ENCODE results near the gene CD1E. TPM values are rescaled to one million over a fixed set of nuclear protein-coding genes. Genes with fewer than 3 reads are reported as not detected.

The CD1E gene
- total and polyA plus RNA-seq, 2 experiments from 2014 or later: not detected

DNA sequence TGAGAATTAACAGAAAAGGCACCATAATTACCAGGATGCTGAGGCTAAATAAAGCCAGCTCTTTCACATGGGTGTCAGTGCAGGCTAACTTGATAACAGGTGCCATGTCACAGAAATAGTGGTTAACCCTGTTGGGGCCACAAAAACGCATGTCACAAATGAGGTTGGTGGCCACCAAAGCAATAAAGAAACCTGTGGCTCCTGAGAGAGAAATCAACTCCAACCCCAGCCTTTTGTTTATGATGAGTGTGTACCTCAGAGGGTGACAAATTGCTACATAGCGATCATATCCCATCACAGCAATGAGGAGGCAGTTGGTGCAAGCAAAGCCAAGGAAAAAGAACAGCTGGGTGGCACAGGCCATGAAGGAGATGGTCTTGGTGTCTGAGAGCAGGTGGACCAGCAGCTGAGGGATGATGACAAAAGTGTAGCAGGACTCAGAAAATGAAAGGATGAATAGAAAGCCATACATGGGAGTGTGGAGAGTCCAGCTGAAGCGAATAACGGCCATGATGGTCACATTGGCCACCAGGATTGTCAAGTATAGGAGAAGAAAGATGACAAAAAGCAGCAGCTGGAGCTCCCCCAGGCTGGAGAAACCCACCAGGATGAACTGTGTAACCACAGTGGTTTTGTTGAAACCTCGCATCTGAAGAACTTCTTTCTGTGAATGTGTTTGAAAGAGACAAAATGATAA lies 45.3 kb downstream of the CD1E start, which contains the start of gene OR10T2:
Gene OR10T2 (minus strand): TSS at position 649 of the 697 bp plus-strand sequence. CDS start 0 bp downstream, at position 649.
- H3K4me1 ChIP-seq (ENCODE audit: insufficient read depth): no peaks in the 10 kb centered on the region
- H3K36me3 ChIP-seq (replicated peaks; ENCODE audit: insufficient read depth, low read depth): no peaks in the 10 kb centered on the region
- no peaks in the 10 kb centered on the region for H3K79me2 ChIP-seq
- no peaks in the 10 kb centered on the region for H3K27me3 ChIP-seq
- no peaks in the 10 kb centered on the region for H4K20me1 ChIP-seq (ENCODE audit: insufficient read depth, poor library complexity, severe bottlenecking)
- no peak within 1 kb of the TSS for H3K4me2 ChIP-seq
- WGBS (ENCODE audit: low lambda C conversion rate, missing lambda C conversion rate): 92% methylated on average over 5 of the region's 5 CpGs
- no peak within 1 kb of the TSS for H3K4me3 ChIP-seq
- H3K27ac ChIP-seq: no peak within 1 kb of the TSS
- no peak within 1 kb of the TSS for H2AFZ ChIP-seq
- H3K9me2 ChIP-seq (replicated peaks; ENCODE audit: insufficient read depth): no peaks in the 10 kb centered on the region
- TF ChIP-seq EZH2 (IDR thresholded peaks at IDR 0.05; ENCODE audit: borderline replicate concordance) (no peak), EZH2phosphoT487 (IDR thresholded peaks at IDR 0.05; ENCODE audit: low read depth, severe bottlenecking, unreplicated experiment) (no peak)
- TF ChIP-seq, protein P1, sequence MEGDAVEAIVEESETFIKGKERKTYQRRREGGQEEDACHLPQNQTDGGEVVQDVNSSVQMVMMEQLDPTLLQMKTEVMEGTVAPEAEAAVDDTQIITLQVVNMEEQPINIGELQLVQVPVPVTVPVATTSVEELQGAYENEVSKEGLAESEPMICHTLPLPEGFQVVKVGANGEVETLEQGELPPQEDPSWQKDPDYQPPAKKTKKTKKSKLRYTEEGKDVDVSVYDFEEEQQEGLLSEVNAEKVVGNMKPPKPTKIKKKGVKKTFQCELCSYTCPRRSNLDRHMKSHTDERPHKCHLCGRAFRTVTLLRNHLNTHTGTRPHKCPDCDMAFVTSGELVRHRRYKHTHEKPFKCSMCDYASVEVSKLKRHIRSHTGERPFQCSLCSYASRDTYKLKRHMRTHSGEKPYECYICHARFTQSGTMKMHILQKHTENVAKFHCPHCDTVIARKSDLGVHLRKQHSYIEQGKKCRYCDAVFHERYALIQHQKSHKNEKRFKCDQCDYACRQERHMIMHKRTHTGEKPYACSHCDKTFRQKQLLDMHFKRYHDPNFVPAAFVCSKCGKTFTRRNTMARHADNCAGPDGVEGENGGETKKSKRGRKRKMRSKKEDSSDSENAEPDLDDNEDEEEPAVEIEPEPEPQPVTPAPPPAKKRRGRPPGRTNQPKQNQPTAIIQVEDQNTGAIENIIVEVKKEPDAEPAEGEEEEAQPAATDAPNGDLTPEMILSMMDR (IDR thresholded peaks at IDR 0.05; ENCODE audit: poor library complexity): no peak
- DNase-seq (ENCODE audit: low spot score): no peak
- no peaks in the 10 kb centered on the region for H3K9me3 ChIP-seq (ENCODE audit: low read depth)

DNA sequence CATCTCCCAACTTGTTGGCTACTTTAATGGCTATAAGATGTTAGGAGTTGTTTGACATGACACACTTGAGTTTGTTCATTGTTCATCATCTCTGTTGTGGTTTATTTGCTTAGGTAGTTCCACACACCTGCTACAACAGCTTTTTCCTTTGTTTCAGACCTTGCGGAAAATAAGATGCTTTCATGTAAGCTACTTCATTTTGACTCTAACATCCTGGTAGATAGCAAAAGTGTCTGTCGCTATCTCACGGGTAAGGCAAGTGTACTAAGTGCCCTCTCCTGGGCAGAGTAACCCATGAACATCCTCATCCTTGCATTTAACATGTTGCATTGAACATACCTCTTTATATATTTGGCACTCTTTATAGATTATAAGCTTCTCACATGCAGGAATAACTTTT lies 47.2 kb downstream of the CD1E start:
- no peaks in the 10 kb centered on the region for H3K79me2 ChIP-seq
- H3K27me3 ChIP-seq: no peaks in the 10 kb centered on the region
- WGBS (ENCODE audit: low lambda C conversion rate, missing lambda C conversion rate): 89% methylated on average over 3 of the region's 3 CpGs
- H3K4me2 ChIP-seq: no peak overlapping the region
- TF ChIP-seq, protein P1 (IDR thresholded peaks at IDR 0.05; ENCODE audit: poor library complexity): no peak
- TF ChIP-seq EZH2 (IDR thresholded peaks at IDR 0.05; ENCODE audit: borderline replicate concordance) (no peak), EZH2phosphoT487 (IDR thresholded peaks at IDR 0.05; ENCODE audit: low read depth, severe bottlenecking, unreplicated experiment) (no peak)
- H3K4me3 ChIP-seq: no peak overlapping the region
- no peaks in the 10 kb centered on the region for H3K9me3 ChIP-seq (ENCODE audit: low read depth)
- H2AFZ ChIP-seq: no peak overlapping the region
- no peaks in the 10 kb centered on the region for H3K36me3 ChIP-seq (replicated peaks; ENCODE audit: insufficient read depth, low read depth)
- DNase-seq (ENCODE audit: low spot score): no peak
- H3K27ac ChIP-seq: no peak overlapping the region
- H3K4me1 ChIP-seq (ENCODE audit: insufficient read depth): no peaks in the 10 kb centered on the region
- H3K9me2 ChIP-seq (replicated peaks; ENCODE audit: insufficient read depth): no peaks in the 10 kb centered on the region
- H4K20me1 ChIP-seq (ENCODE audit: insufficient read depth, poor library complexity, severe bottlenecking): no peaks in the 10 kb centered on the region

DNA sequence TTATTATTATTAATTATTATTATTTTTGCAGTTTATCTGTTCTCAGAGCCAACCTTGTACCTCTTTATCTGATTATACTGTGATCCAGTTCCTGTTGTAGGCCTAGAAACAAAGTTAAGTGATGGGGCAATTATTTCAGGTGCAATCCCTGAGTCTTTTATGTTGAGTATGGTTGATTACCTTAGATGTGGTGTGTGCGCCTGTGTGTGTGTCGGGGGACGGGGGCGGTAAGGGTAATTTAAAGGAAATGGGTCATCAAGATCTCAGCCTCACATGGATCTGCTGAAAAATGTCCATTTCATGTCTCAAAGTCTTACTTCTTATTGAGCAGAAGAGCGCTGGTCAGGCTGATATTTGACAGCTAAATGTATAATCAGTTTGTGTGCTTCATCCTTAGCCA lies 53.4 kb downstream of the CD1E start:
- no peaks in the 10 kb centered on the region for H3K9me3 ChIP-seq (ENCODE audit: low read depth)
- 90% methylated on average over 5 of the region's 5 CpGs for WGBS (ENCODE audit: low lambda C conversion rate, missing lambda C conversion rate)
- H3K27ac ChIP-seq: no peak overlapping the region
- H4K20me1 ChIP-seq (ENCODE audit: insufficient read depth, poor library complexity, severe bottlenecking): no peaks in the 10 kb centered on the region
- no peak for DNase-seq (ENCODE audit: low spot score)
- no peaks in the 10 kb centered on the region for H3K4me1 ChIP-seq (ENCODE audit: insufficient read depth)
- H3K9me2 ChIP-seq (replicated peaks; ENCODE audit: insufficient read depth): no peaks in the 10 kb centered on the region
- no peaks in the 10 kb centered on the region for H3K36me3 ChIP-seq (replicated peaks; ENCODE audit: insufficient read depth, low read depth)
- H3K4me3 ChIP-seq: no peak overlapping the region
- TF ChIP-seq, protein P1 (IDR thresholded peaks at IDR 0.05; ENCODE audit: poor library complexity): no peak
- TF ChIP-seq EZH2phosphoT487 (IDR thresholded peaks at IDR 0.05; ENCODE audit: low read depth, severe bottlenecking, unreplicated experiment) (no peak), EZH2 (IDR thresholded peaks at IDR 0.05; ENCODE audit: borderline replicate concordance) (no peak)
- H3K27me3 ChIP-seq: no peaks in the 10 kb centered on the region
- H3K4me2 ChIP-seq: no peak overlapping the region
- no peaks in the 10 kb centered on the region for H3K79me2 ChIP-seq
- H2AFZ ChIP-seq: no peak overlapping the region

Other genes starting within 250 kb of the CD1E start
- gene CD1D, start 173.0 kb upstream of the CD1E start, total RNA-seq: 3.9 and 4.7 TPM in 2 replicates
- 2.3 and 3.7 TPM in 2 replicates for gene CD1D, start 173.0 kb upstream of the CD1E start, polyA plus RNA-seq
- not detected in 2 replicates for gene CD1A, start 99.5 kb upstream of the CD1E start, total RNA-seq
- not detected in 2 replicates for gene CD1A, start 99.5 kb upstream of the CD1E start, polyA plus RNA-seq
- not detected in 2 replicates for gene CD1C, start 64.0 kb upstream of the CD1E start, total RNA-seq
- not detected in 2 replicates for gene CD1C, start 64.0 kb upstream of the CD1E start, polyA plus RNA-seq
- gene CD1B, start 22.4 kb upstream of the CD1E start, total RNA-seq: not detected in 2 replicates
- gene CD1B, start 22.4 kb upstream of the CD1E start, polyA plus RNA-seq: not detected in 2 replicates
- not detected in 2 replicates for gene OR10T2, start 45.6 kb downstream of the CD1E start, total RNA-seq
- not detected in 2 replicates for gene OR10T2, start 45.6 kb downstream of the CD1E start, polyA plus RNA-seq
- gene OR10K2, start 72.3 kb downstream of the CD1E start, total RNA-seq: not detected in 2 replicates
- not detected in 2 replicates for gene OR10K2, start 72.3 kb downstream of the CD1E start, polyA plus RNA-seq
- not detected in 2 replicates for gene OR10K1, start 107.9 kb downstream of the CD1E start, total RNA-seq
- not detected in 2 replicates for gene OR10K1, start 107.9 kb downstream of the CD1E start, polyA plus RNA-seq
- gene OR10R2, start 118.3 kb downstream of the CD1E start, total RNA-seq: not detected in 2 replicates
- not detected in 2 replicates for gene OR10R2, start 118.3 kb downstream of the CD1E start, polyA plus RNA-seq
- gene OR6Y1, start 200.5 kb downstream of the CD1E start, total RNA-seq: not detected in 2 replicates
- not detected in 2 replicates for gene OR6Y1, start 200.5 kb downstream of the CD1E start, polyA plus RNA-seq
- not detected in 2 replicates for gene OR6P1, start 216.7 kb downstream of the CD1E start, total RNA-seq
- gene OR6P1, start 216.7 kb downstream of the CD1E start, polyA plus RNA-seq: not detected in 2 replicates
- not detected in 2 replicates for gene OR10X1, start 226.0 kb downstream of the CD1E start, total RNA-seq
- not detected in 2 replicates for gene OR10X1, start 226.0 kb downstream of the CD1E start, polyA plus RNA-seq

Data from hepatocyte (in vitro differentiated cells).